Breast epithelium (tissue), 4 donors: ENCODE results near the gene FAH. TPM values are rescaled to one million over a fixed set of nuclear protein-coding genes. Genes with fewer than 3 reads are reported as not detected.
"Not testable (repeated sequence)": the region's sequence is repeated elsewhere in the genome, so short reads cannot be mapped to it uniquely, and the experiment has no call there.

ENCODE experiments used
- DNase-seq, 2 donors: peaks; one replicate each; pipeline ENCODE4 v3.0.0-alpha.2; 2019; ENCODE audit warnings: low spot score in 2 of 2
- H3K27ac ChIP-seq, 2 donors: fragments of 200-600 bp; sonication (generic) in 1 of 2; one replicate each; pipeline ENCODE4 v1.5.1; 2016 to 2019; ENCODE audit warnings: mild to moderate bottlenecking in 1 of 2
- H3K27me3 ChIP-seq, 2 donors: fragments of 200-600 bp; sonication (generic) in 1 of 2; one replicate each; pipeline versions ENCODE4 v1.5.1 to v1.6.0; 2017 to 2019; ENCODE audit warnings: control low read depth in 1 of 2, mild to moderate bottlenecking in 1 of 2
- H3K36me3 ChIP-seq: fragments of 200-600 bp; one replicate; pipeline ENCODE4 v1.5.1; 2019
- H3K4me1 ChIP-seq, 2 donors: fragments of 200-600 bp; sonication (generic); one replicate each; pipeline ENCODE4 v1.5.1; 2016 to 2019; ENCODE audit warnings: control low read depth in 1 of 2
- H3K4me3 ChIP-seq, 3 donors: fragments of 200-600 bp; sonication (generic); 1 replicate in 2 of 3; 2 replicates in 1 of 3; pipeline ENCODE4 v1.5.1; 2016 to 2019; ENCODE audit warnings: mild to moderate bottlenecking in 3 of 3, moderate library complexity in 2 of 3
- H3K9me3 ChIP-seq, 2 donors: fragments of 200-600 bp; sonication (generic) in 1 of 2; one replicate each; pipeline ENCODE4 v1.5.1; 2016 to 2019; ENCODE audit warnings: control low read depth in 1 of 2
- POLR2A ChIP-seq: fragments of 450-650 bp; IDR thresholded peaks from one replicate; pipeline ENCODE4 v1.6.1; 2016; ENCODE audit warnings: antibody characterized with exemption, mild to moderate bottlenecking, moderate library complexity
- POLR2AphosphoS5 ChIP-seq, 3 donors: sonication (generic); formaldehyde crosslinking; IDR thresholded peaks; one replicate each; pipeline ENCODE4 v1.6.1; 2017; ENCODE audit warnings: antibody characterized with exemption in 3 of 3
- intact Hi-C: fragments of 100-400 bp; cut with DNase I; formaldehyde crosslinking; loops from one replicate; pipeline ENCODE4 v1.15.1; 2023; ENCODE audit warnings: low total_unique reads
- total RNA-seq, 3 donors: library from RNA; depleted of rRNA; stranded (reverse); fragments of >200 nt; gene quantifications; one replicate each; pipeline ENCODE4 v1.1.0, GENCODE V29; 2016
- TF ChIP-seq, protein P1 (sequence below), 3 donors: fragments of 450-650 bp; IDR thresholded peaks; one replicate each; pipeline ENCODE4 v1.5.1; 2016 to 2017; ENCODE audit warnings: antibody characterized with exemption in 3 of 3, mild to moderate bottlenecking in 3 of 3, moderate library complexity in 3 of 3

Gene FAH
- total RNA-seq, 3 donors from 2014 or later: 48.8 to 164 (median 50.9) TPM

- H3K4me1 ChIP-seq: no peaks in the 10 kb centered on the region
- H3K36me3 ChIP-seq: no peaks in the 10 kb centered on the region
- no peak for DNase-seq
- no peaks in the 10 kb centered on the region for H3K27me3 ChIP-seq
- H3K9me3 ChIP-seq: no peaks in the 10 kb centered on the region
- H3K27ac ChIP-seq: no peak overlapping the region
- no peak overlapping the region for H3K4me3 ChIP-seq
- intact Hi-C loops: no loop called here
- TF ChIP-seq, protein P1, sequence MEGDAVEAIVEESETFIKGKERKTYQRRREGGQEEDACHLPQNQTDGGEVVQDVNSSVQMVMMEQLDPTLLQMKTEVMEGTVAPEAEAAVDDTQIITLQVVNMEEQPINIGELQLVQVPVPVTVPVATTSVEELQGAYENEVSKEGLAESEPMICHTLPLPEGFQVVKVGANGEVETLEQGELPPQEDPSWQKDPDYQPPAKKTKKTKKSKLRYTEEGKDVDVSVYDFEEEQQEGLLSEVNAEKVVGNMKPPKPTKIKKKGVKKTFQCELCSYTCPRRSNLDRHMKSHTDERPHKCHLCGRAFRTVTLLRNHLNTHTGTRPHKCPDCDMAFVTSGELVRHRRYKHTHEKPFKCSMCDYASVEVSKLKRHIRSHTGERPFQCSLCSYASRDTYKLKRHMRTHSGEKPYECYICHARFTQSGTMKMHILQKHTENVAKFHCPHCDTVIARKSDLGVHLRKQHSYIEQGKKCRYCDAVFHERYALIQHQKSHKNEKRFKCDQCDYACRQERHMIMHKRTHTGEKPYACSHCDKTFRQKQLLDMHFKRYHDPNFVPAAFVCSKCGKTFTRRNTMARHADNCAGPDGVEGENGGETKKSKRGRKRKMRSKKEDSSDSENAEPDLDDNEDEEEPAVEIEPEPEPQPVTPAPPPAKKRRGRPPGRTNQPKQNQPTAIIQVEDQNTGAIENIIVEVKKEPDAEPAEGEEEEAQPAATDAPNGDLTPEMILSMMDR (IDR thresholded peaks at IDR 0.05): no peak
- TF ChIP-seq POLR2AphosphoS5 (IDR thresholded peaks at IDR 0.05) (no peak), POLR2A (no peak)
These were observed 33.8 kb upstream of the FAH start for GRCh38 chr15:80118956-80119355.

DNA sequence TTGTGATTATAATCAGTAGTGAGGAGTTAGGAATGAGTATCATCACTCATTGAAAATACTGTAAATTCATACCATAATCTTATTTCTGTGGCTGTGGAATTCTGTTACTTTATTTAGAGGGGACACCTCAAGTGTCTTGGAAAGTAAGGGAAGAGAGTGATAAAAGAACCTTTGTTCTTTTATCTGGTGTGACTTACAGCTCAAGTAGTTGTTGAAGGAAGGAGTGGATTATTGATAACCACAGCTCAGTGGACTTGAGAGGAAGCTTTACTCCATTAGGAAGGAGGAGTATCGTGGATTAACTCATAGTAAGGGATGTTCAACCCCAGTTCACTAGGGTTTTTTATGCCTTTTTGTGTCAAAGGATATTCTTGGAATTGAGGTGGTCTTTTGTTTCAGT lies 32.2 kb upstream of the FAH start:
- no peak for DNase-seq
- Histone ChIP-seq H3K36me3 (no peaks in the 10 kb centered on the region), H3K27ac (no peak overlapping the region), H3K27me3 (no peaks in the 10 kb centered on the region), H3K4me1 (no peaks in the 10 kb centered on the region), H3K9me3 (no peaks in the 10 kb centered on the region), H3K4me3 (no peak overlapping the region)
- TF ChIP-seq, protein P1 (IDR thresholded peaks at IDR 0.05): no peak
- TF ChIP-seq POLR2AphosphoS5 (IDR thresholded peaks at IDR 0.05): no peak
- TF ChIP-seq POLR2A: no peak
- intact Hi-C loops: no loop called here

DNA sequence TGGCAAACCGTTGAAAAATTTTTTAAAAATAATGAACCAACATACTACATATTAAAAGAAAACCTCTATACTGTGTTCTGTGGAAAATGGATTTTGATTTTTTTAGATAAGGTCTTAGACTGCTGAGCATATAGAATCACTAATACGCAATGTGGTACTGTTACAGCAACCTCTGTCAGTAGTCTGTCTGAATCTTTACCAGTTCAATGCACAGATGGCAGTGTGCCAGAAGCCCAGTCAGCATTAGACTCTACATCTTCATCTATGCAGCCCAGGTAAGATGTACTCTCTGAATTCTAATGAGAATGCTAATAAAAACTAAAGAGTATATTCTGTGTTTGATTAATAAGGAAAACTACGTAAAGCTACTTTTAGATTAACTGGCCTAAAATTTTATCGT lies 31.3 kb upstream of the FAH start:
- Histone ChIP-seq H3K36me3 (no peaks in the 10 kb centered on the region), H3K27ac (no peak overlapping the region), H3K4me3 (no peak overlapping the region), H3K4me1 (no peaks in the 10 kb centered on the region), H3K27me3 (no peaks in the 10 kb centered on the region), H3K9me3 (no peaks in the 10 kb centered on the region)
- TF ChIP-seq, protein P1 (IDR thresholded peaks at IDR 0.05): no peak
- TF ChIP-seq POLR2AphosphoS5 (IDR thresholded peaks at IDR 0.05): no peak
- TF ChIP-seq POLR2A: no peak
- intact Hi-C loops: no loop called here
- DNase-seq: no peak

DNA sequence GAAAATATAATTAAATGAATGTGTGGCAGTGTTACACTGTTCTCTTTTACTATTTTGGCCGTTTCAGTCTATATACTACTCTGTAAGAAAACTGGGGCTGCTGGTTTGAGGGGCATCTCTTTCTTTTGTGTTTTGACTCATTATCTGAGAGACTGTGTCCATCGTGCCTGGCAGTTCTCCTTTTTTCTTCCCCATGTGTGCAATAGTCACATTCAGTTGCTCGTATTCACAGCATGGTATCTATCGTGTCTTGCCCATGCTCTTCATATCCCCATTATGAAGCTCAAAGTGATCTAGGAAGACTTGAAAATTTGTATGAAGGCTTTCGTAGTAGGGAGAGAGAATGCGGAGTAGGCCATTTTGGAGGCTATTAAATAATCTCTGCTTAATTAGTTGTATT lies 29.8 kb upstream of the FAH start:
- no peaks in the 10 kb centered on the region for H3K4me1 ChIP-seq
- no peak overlapping the region for H3K27ac ChIP-seq
- intact Hi-C loops: no loop called here
- H3K9me3 ChIP-seq: no peaks in the 10 kb centered on the region
- DNase-seq: no peak
- TF ChIP-seq, protein P1 (IDR thresholded peaks at IDR 0.05): no peak
- TF ChIP-seq POLR2A: no peak
- no peak for TF ChIP-seq POLR2AphosphoS5 (IDR thresholded peaks at IDR 0.05)
- no peak overlapping the region for H3K4me3 ChIP-seq
- no peaks in the 10 kb centered on the region for H3K36me3 ChIP-seq
- no peaks in the 10 kb centered on the region for H3K27me3 ChIP-seq

GRCh38 chr15:80127253-80127652 lies 25.5 kb upstream of the FAH start:
- H3K4me1 ChIP-seq, H3K9me3 ChIP-seq, H3K27me3 ChIP-seq, H3K4me3 ChIP-seq, H3K36me3 ChIP-seq, intact Hi-C loops, DNase-seq, H3K27ac ChIP-seq: not testable (repeated sequence)

- Histone ChIP-seq H3K4me3 (no peak overlapping the region), H3K27me3 (no peaks in the 10 kb centered on the region), H3K27ac (no peak overlapping the region), H3K9me3 (no peaks in the 10 kb centered on the region), H3K36me3 (peaks cover 6% of the 10 kb centered on the region), H3K4me1 (no peaks in the 10 kb centered on the region)
- TF ChIP-seq, protein P1 (IDR thresholded peaks at IDR 0.05): no peak
- TF ChIP-seq POLR2A: no peak
- no peak for TF ChIP-seq POLR2AphosphoS5 (IDR thresholded peaks at IDR 0.05)
- intact Hi-C loops: no loop called here
- no peak for DNase-seq
These were observed 24.9 kb upstream of the FAH start for GRCh38 chr15:80127911-80128310.
